Thyroid gland (tissue), 4 donors: Measurements from ENCODE around the gene SUSD4.

Experiments
- CTCF ChIP-seq, 6 experiments: fragments of 200-600 bp in 3 of 6; fragments of 450-650 bp in 3 of 6; sonication (generic) in 3 of 6; IDR thresholded peaks; one replicate each; pipeline ENCODE4 v1.5.1; 2016 to 2019; ENCODE audit warnings: antibody characterized with exemption in 6 of 6, mild to moderate bottlenecking in 2 of 6, inconsistent platforms in 1 of 6, moderate library complexity in 1 of 6
- POLR2A ChIP-seq, 2 donors: fragments of 450-650 bp; IDR thresholded peaks; one replicate each; pipeline ENCODE4 v1.6.1; 2017; ENCODE audit warnings: antibody characterized with exemption in 2 of 2, mild to moderate bottlenecking in 2 of 2, moderate library complexity in 1 of 2

GRCh38 chr1:223175032-223175431 is 188.9 kb downstream of the SUSD4 start:
- no peak for TF ChIP-seq CTCF (IDR thresholded peaks at IDR 0.05)
- no peak for TF ChIP-seq POLR2A (IDR thresholded peaks at IDR 0.05)
